CD14-positive monocyte (primary cell): ENCODE results near the gene ACSS1. TPM values are rescaled to one million over a fixed set of nuclear protein-coding genes. Genes with fewer than 3 reads are reported as not detected.

Experiments
- DNase-seq, 3 donors: peaks; one replicate each; pipeline ENCODE4 v3.0.0-alpha.2; 2011 to 2022
- H2AFZ ChIP-seq: 2 replicates; pipeline ENCODE4 v1.6.0; 2012; ENCODE audit warnings: mild to moderate bottlenecking, low read depth, low read length, inconsistent platforms; ENCODE audit not compliant: insufficient read depth, poor library complexity, severe bottlenecking
- H3K27ac ChIP-seq, 2 donors: 1 replicate in 1 of 2; 2 replicates in 1 of 2; pipeline ENCODE4 v1.5.1; 2012 to 2013; ENCODE audit warnings: low read length in 2 of 2, control low read depth in 1 of 2, inconsistent platforms in 1 of 2, low read depth in 1 of 2, mild to moderate bottlenecking in 1 of 2
- H3K27me3 ChIP-seq, 2 donors: one replicate each; pipeline versions ENCODE4 v1.6.0 to v1.6.1; 2011 to 2013; ENCODE audit warnings: low read length in 2 of 2; ENCODE audit not compliant: control insufficient read depth in 2 of 2, insufficient read depth in 2 of 2
- H3K36me3 ChIP-seq, 2 donors: replicated peaks in 1 of 2; 1 replicate in 1 of 2; 2 replicates in 1 of 2; pipeline versions ENCODE4 v1.5.1 to v1.6.1; 2012 to 2013; ENCODE audit warnings: low read length in 2 of 2, control low read depth in 1 of 2, inconsistent platforms in 1 of 2, mild to moderate bottlenecking in 1 of 2; ENCODE audit not compliant: insufficient read depth in 2 of 2, control insufficient read depth in 1 of 2
- H3K4me1 ChIP-seq, 2 donors: 1 replicate in 1 of 2; 2 replicates in 1 of 2; pipeline versions ENCODE4 v1.5.1 to v1.6.1; 2012 to 2013; ENCODE audit warnings: low read length in 2 of 2, control low read depth in 1 of 2, inconsistent platforms in 1 of 2, mild to moderate bottlenecking in 1 of 2, moderate library complexity in 1 of 2; ENCODE audit not compliant: insufficient read depth in 2 of 2, control insufficient read depth in 1 of 2
- H3K4me2 ChIP-seq: replicated peaks from 2 replicates; pipeline ENCODE3; 2012; ENCODE audit warnings: low read length, moderate library complexity, mild to moderate bottlenecking; ENCODE audit not compliant: poor library complexity, severe bottlenecking; ENCODE audit errors: extremely low read depth
- H3K4me3 ChIP-seq, 3 experiments: fragments of 200-600 bp in 1 of 3; sonication (generic) in 1 of 3; replicated peaks in 1 of 3; 1 replicate in 2 of 3; 2 replicates in 1 of 3; pipeline ENCODE4 v1.5.1; 2011 to 2013; ENCODE audit warnings: low read length in 3 of 3, mild to moderate bottlenecking in 3 of 3, control low read depth in 2 of 3, low read depth in 2 of 3, inconsistent platforms in 1 of 3, moderate library complexity in 1 of 3
- H3K79me2 ChIP-seq: 2 replicates; pipeline ENCODE4 v1.6.0; 2012; ENCODE audit warnings: mild to moderate bottlenecking, control low read depth, inconsistent platforms, low read length, moderate library complexity; ENCODE audit not compliant: insufficient read depth
- H3K9ac ChIP-seq: 2 replicates; pipeline ENCODE4 v1.6.0; 2017; ENCODE audit warnings: low read length, mild to moderate bottlenecking; ENCODE audit not compliant: insufficient read depth, poor library complexity, severe bottlenecking
- H3K9me3 ChIP-seq, 2 donors: replicated peaks in 1 of 2; 1 replicate in 1 of 2; 2 replicates in 1 of 2; pipeline versions ENCODE4 v1.5.1 to v1.6.1; 2012 to 2013; ENCODE audit warnings: low read length in 2 of 2, control low read depth in 1 of 2; ENCODE audit not compliant: control insufficient read depth in 1 of 2, insufficient read depth in 1 of 2
- H4K20me1 ChIP-seq: 2 replicates; pipeline ENCODE4 v1.6.0; 2012; ENCODE audit warnings: mild to moderate bottlenecking, low read length, control low read depth, moderate library complexity; ENCODE audit not compliant: insufficient read depth
- H3K27ac Mint-ChIP-seq, 7 donors: one replicate each; pipeline ENCODE4 v1.8.0; 2020; ENCODE audit warnings: mild to moderate bottlenecking in 7 of 7, mixed read lengths in 7 of 7, moderate library complexity in 6 of 7, inconsistent platforms in 2 of 7
- H3K27me3 Mint-ChIP-seq, 3 donors: one replicate each; pipeline ENCODE4 v1.8.0; 2021 to 2022; ENCODE audit warnings: low read depth in 3 of 3, mild to moderate bottlenecking in 3 of 3, mixed read lengths in 3 of 3, moderate library complexity in 3 of 3, inconsistent platforms in 1 of 3
- H3K36me3 Mint-ChIP-seq, 2 donors: one replicate each; pipeline ENCODE4 v1.8.0; 2020; ENCODE audit warnings: mixed read lengths in 2 of 2, inconsistent platforms in 1 of 2, mild to moderate bottlenecking in 1 of 2
- H3K4me1 Mint-ChIP-seq: one replicate; pipeline ENCODE4 v1.8.0; 2020; ENCODE audit warnings: mild to moderate bottlenecking, mixed read lengths
- H3K4me3 Mint-ChIP-seq, 2 donors: one replicate each; pipeline ENCODE4 v1.8.0; 2020; ENCODE audit warnings: mild to moderate bottlenecking in 2 of 2, mixed read lengths in 2 of 2, moderate library complexity in 1 of 2
- H3K9me3 Mint-ChIP-seq, 7 donors: one replicate each; pipeline ENCODE4 v1.8.0; 2020 to 2022; ENCODE audit warnings: mixed read lengths in 7 of 7, mild to moderate bottlenecking in 6 of 7, moderate library complexity in 6 of 7, inconsistent platforms in 2 of 7
- WGBS: methylation state at CpG from one replicate; pipeline ENCODE4 v1.1.5; 2013; ENCODE audit warnings: missing lambda C conversion rate; ENCODE audit not compliant: insufficient coverage; 5-methylcytosine and 5-hydroxymethylcytosine counted together
- intact Hi-C, 2 donors: fragments of 100-400 bp; cut with micrococcal nuclease; formaldehyde crosslinking; loops; one replicate each; pipeline versions ENCODE4 v1.15.0 to v1.15.1; 2023
- polyA plus RNA-seq, 3 donors: library from polyadenylated mRNA; depleted of rRNA in 1 of 3; unstranded in 2 of 3; stranded (reverse) in 1 of 3; fragments of 300-500 nt in 2 of 3; fragments of >200 nt in 1 of 3; fragmentation: Illumina TruSeq in 2 of 3; gene quantifications; 1 replicate in 2 of 3; 2 replicates in 1 of 3; pipeline ENCODE4 v1.2.3, GENCODE V29; 2012 to 2021
- TF ChIP-seq, protein P1 (sequence below): fragments of 200-600 bp; IDR thresholded peaks from one replicate; pipeline ENCODE4 v1.8.0; 2022; ENCODE audit warnings: antibody characterized with exemption, mild to moderate bottlenecking

ACSS1 gene
- polyA plus RNA-seq, 3 donors, result 26.6 to 32.0 (median 27.6) TPM

DNA sequence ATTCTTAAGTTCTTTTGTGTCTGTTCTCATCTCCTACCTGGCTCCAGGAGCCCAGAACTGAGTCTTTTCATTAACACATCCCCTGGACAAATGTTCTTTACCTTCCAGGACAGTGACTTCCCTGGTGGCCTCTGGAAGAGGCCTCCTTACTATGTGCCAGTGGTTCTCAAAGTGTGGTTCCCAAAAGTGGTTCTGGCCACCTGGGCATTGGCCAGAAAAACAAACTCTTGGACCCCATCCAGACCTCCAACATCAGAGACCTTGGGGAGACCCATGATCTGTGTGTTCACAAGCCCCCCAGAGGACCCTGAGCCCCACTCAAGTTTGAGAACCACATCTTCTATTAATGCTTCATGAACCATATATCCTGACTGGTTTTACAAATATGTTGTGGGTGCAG is 31.2 kb upstream of the ACSS1 start:
- no peak overlapping the region for H3K27ac Mint-ChIP-seq
- H4K20me1 ChIP-seq, result no peaks in the 10 kb centered on the region
- H3K27me3 ChIP-seq, result peaks cover 15 to 25% of the 10 kb centered on the region in 2 donors
- H3K79me2 ChIP-seq, result no peaks in the 10 kb centered on the region
- H3K4me2 ChIP-seq, result no peak overlapping the region
- H3K4me3 Mint-ChIP-seq, result no peak overlapping the region
- H2AFZ ChIP-seq, result no peak overlapping the region
- no peak overlapping the region for H3K9ac ChIP-seq
- intact Hi-C loops, result no loop called here
- no peaks in the 10 kb centered on the region for H3K36me3 ChIP-seq
- no peaks in the 10 kb centered on the region for H3K9me3 ChIP-seq
- peaks cover 0 to 10% (median 0%) of the 10 kb centered on the region in 7 donors for H3K9me3 Mint-ChIP-seq
- no peak overlapping the region for H3K4me3 ChIP-seq
- TF ChIP-seq, protein P1, sequence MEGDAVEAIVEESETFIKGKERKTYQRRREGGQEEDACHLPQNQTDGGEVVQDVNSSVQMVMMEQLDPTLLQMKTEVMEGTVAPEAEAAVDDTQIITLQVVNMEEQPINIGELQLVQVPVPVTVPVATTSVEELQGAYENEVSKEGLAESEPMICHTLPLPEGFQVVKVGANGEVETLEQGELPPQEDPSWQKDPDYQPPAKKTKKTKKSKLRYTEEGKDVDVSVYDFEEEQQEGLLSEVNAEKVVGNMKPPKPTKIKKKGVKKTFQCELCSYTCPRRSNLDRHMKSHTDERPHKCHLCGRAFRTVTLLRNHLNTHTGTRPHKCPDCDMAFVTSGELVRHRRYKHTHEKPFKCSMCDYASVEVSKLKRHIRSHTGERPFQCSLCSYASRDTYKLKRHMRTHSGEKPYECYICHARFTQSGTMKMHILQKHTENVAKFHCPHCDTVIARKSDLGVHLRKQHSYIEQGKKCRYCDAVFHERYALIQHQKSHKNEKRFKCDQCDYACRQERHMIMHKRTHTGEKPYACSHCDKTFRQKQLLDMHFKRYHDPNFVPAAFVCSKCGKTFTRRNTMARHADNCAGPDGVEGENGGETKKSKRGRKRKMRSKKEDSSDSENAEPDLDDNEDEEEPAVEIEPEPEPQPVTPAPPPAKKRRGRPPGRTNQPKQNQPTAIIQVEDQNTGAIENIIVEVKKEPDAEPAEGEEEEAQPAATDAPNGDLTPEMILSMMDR, result no peak
- H3K27me3 Mint-ChIP-seq, result peaks cover 39 to 50% (median 44%) of the 10 kb centered on the region in 3 donors
- DNase-seq, result no peak
- H3K4me1 ChIP-seq, result no peaks in the 10 kb centered on the region
- H3K4me1 Mint-ChIP-seq, result peaks cover 9% of the 10 kb centered on the region
- no peak overlapping the region for H3K27ac ChIP-seq
- no peaks in the 10 kb centered on the region for H3K36me3 Mint-ChIP-seq

DNA sequence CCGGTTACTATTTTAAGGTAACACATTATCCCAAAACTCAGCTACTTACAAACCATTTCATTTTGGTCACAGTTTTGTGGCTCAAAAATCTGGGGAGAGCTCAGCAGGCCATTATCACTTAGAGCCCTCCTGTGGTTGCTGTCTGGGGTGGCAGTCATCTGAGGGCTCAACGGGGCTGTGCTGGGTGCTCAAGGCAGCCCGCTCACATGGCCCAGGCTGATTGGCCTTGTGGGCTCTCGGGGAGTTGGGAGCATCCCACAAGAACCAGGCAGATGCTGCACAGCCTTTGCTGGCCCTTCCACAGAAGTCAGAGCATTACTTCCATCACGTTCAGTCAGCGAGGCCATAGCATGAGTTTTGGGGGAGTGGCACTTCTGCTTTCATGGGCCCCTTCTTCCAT is 30.3 kb upstream of the ACSS1 start:
- intact Hi-C loops, result no loop called here
- Mint-ChIP-seq H3K4me1 (peaks cover 16% of the 10 kb centered on the region), H3K27me3 (peaks cover 47 to 58% (median 48%) of the 10 kb centered on the region in 3 donors)

More for the DNA sequence above, 30.3 kb upstream of the ACSS1 start:
- Histone ChIP-seq H3K27me3 (peaks cover 23 to 34% of the 10 kb centered on the region in 2 donors), H3K4me3 (no peak overlapping the region), H2AFZ (no peak overlapping the region), H4K20me1 (no peaks in the 10 kb centered on the region), H3K79me2 (no peaks in the 10 kb centered on the region), H3K9ac (no peak overlapping the region), H3K4me1 (no peaks in the 10 kb centered on the region), H3K9me3 (no peaks in the 10 kb centered on the region), H3K4me2 (no peak overlapping the region), H3K27ac (no peak overlapping the region), H3K36me3 (no peaks in the 10 kb centered on the region)
- peaks cover 0 to 16% (median 0%) of the 10 kb centered on the region in 7 donors for H3K9me3 Mint-ChIP-seq
- TF ChIP-seq, protein P1, result no peak
- WGBS, result 94% methylated on average over 4 of the region's 6 CpGs
- H3K36me3 Mint-ChIP-seq, result no peaks in the 10 kb centered on the region
- DNase-seq, result no peak
- no peak overlapping the region for H3K4me3 Mint-ChIP-seq
- H3K27ac Mint-ChIP-seq, result no peak overlapping the region
